Trophoblast cell (in vitro differentiated cells and primary cell): Measurements from ENCODE around the gene RPL21. TPM values are rescaled to one million over a fixed set of nuclear protein-coding genes. Genes with fewer than 3 reads are reported as not detected.
A peak's percentile ranks its signal among the peaks of the same experiment; 100 is the strongest.

ENCODE experiments used
- DNase-seq, 2 donors: peaks; one replicate each; pipeline ENCODE4 v3.0.0-alpha.2; 2016
- H2AFZ ChIP-seq: 2 replicates; pipeline ENCODE4 v1.6.1; 2013; ENCODE audit warnings: low read length, moderate library complexity, mild to moderate bottlenecking; ENCODE audit not compliant: insufficient read depth, poor library complexity
- H2AK5ac ChIP-seq: 2 replicates; pipeline ENCODE4 v1.6.1; 2013; ENCODE audit warnings: mild to moderate bottlenecking, low read length
- H2BK120ac ChIP-seq: 2 replicates; pipeline ENCODE4 v1.6.1; 2013; ENCODE audit warnings: low read length, mild to moderate bottlenecking, moderate library complexity; ENCODE audit not compliant: insufficient read depth, poor library complexity
- H2BK12ac ChIP-seq: 2 replicates; pipeline ENCODE4 v1.6.1; 2013; ENCODE audit warnings: mild to moderate bottlenecking, low read length, moderate library complexity
- H2BK5ac ChIP-seq: 2 replicates; pipeline ENCODE4 v1.6.1; 2013; ENCODE audit warnings: low read length, low read depth, moderate library complexity, mild to moderate bottlenecking; ENCODE audit not compliant: poor library complexity
- H3K14ac ChIP-seq: 2 replicates; pipeline ENCODE4 v1.6.1; 2013; ENCODE audit warnings: mild to moderate bottlenecking, low read length
- H3K18ac ChIP-seq: 2 replicates; pipeline ENCODE4 v1.6.1; 2013; ENCODE audit warnings: mild to moderate bottlenecking, low read length
- H3K23ac ChIP-seq: 2 replicates; pipeline ENCODE4 v1.6.1; 2013; ENCODE audit warnings: low read length
- H3K27ac ChIP-seq: 2 replicates; pipeline ENCODE4 v1.5.1; 2013; ENCODE audit warnings: low read depth, mild to moderate bottlenecking, inconsistent platforms, low read length, moderate library complexity
- H3K27me3 ChIP-seq: 2 replicates; pipeline ENCODE4 v1.6.1; 2013; ENCODE audit warnings: inconsistent platforms, mild to moderate bottlenecking, low read length, moderate library complexity; ENCODE audit not compliant: insufficient read depth
- H3K36me3 ChIP-seq, 2 experiments: 1 replicate in 1 of 2; 2 replicates in 1 of 2; pipeline ENCODE4 v1.6.1; 2013; ENCODE audit warnings: low read length in 2 of 2, mild to moderate bottlenecking in 2 of 2, moderate library complexity in 1 of 2; ENCODE audit not compliant: insufficient read depth in 2 of 2, control insufficient read depth in 1 of 2
- H3K4ac ChIP-seq: 2 replicates; pipeline ENCODE4 v1.6.1; 2013; ENCODE audit warnings: low read depth, mild to moderate bottlenecking, low read length, moderate library complexity
- H3K4me1 ChIP-seq, 2 experiments: 1 replicate in 1 of 2; 2 replicates in 1 of 2; pipeline ENCODE4 v1.6.1; 2013; ENCODE audit warnings: low read length in 2 of 2, mild to moderate bottlenecking in 2 of 2, moderate library complexity in 1 of 2; ENCODE audit not compliant: insufficient read depth in 2 of 2, control insufficient read depth in 1 of 2
- H3K4me2 ChIP-seq: 2 replicates; pipeline ENCODE4 v1.6.1; 2013; ENCODE audit warnings: inconsistent platforms, mild to moderate bottlenecking, low read length, moderate library complexity
- H3K4me3 ChIP-seq: 2 replicates; pipeline ENCODE4 v1.5.1; 2013; ENCODE audit warnings: mild to moderate bottlenecking, low read depth, low read length, inconsistent platforms
- H3K79me1 ChIP-seq: one replicate; pipeline ENCODE4 v1.6.1; 2013; ENCODE audit warnings: low read length
- H3K79me2 ChIP-seq: 2 replicates; pipeline ENCODE4 v1.6.1; 2013; ENCODE audit warnings: low read length, mild to moderate bottlenecking; ENCODE audit not compliant: control insufficient read depth, insufficient read depth, poor library complexity
- H3K9ac ChIP-seq: 2 replicates; pipeline ENCODE4 v1.6.1; 2013; ENCODE audit warnings: mild to moderate bottlenecking, low read length
- H3K9me3 ChIP-seq: 2 replicates; pipeline ENCODE4 v1.6.1; 2013; ENCODE audit warnings: low read depth, mild to moderate bottlenecking, control low read depth, inconsistent platforms, low read length; ENCODE audit not compliant: insufficient read depth
- H4K12ac ChIP-seq: 2 replicates; pipeline ENCODE4 v1.6.1; 2013; ENCODE audit warnings: low read depth, mild to moderate bottlenecking, low read length, moderate library complexity
- H4K8ac ChIP-seq: 2 replicates; pipeline ENCODE4 v1.6.1; 2013; ENCODE audit warnings: low read depth, mild to moderate bottlenecking, low read length, moderate library complexity
- H4K91ac ChIP-seq: one replicate; pipeline ENCODE4 v1.6.1; 2013; ENCODE audit warnings: low read depth, mild to moderate bottlenecking, low read length, moderate library complexity
- WGBS: extraction: QIAGEN DNeasy Blood & Tissue Kit; methylation state at CpG from one replicate; pipeline ENCODE4 v1.1.7; 2013; ENCODE audit warnings: missing lambda C conversion rate; ENCODE audit not compliant: insufficient read length, insufficient coverage; ENCODE audit errors: extremely low coverage; 5-methylcytosine and 5-hydroxymethylcytosine counted together
- polyA plus RNA-seq: library from polyadenylated mRNA; stranded (reverse); fragments of 200-250 nt; gene quantifications from 2 replicates; pipeline ENCODE4 v1.2.3, GENCODE V29; 2013

RPL21 gene
- 1,957 and 1,968 TPM in 2 replicates for polyA plus RNA-seq

DNA sequence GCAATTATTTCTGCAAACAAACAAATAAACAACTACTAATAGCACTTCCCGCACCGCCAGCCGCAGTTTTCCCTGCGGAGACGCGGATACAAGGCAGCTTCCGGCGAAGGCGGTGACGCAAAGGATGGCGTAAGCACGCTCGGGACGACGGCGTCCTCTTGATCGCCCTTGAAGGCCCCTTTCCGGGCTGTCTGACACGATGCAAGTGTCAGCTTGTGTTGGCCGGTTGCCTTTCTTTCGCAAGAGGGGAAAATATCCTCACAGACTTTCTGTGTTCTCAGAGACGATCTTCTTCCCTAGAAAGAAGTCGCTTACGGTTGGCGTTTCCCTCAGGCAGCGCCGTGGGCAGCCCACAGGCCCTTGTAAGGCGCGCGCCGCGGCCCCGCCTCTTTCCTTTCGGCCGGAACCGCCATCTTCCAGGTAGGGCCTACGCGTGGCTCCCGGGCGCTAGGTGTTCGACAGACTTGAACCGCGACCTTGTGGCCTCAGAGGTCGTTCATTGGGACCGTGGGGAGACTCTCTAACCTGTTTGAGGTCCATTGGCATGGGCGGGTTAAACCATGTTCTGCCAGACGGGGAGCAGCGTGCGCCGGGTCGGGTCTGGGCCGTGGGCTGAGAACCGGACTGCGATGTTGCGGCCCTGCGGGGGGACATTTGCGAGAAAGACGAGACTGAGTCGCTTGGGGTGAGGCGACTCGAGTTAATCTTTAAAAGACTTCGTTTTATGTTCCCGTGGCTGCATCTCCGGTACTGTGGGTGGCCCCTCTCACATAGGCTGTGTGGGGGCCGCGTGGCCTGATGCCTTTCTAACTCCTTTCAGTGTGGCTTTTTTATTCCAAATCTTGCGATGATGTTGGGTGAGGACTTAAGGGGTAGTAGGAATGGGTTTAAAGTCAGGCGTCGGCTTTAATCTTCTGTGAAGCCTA, at the start of gene RPL21:
Gene RPL21 (plus strand): TSS at position 393 of the 926 bp plus-strand sequence. CDS start 2,219 bp downstream, outside the sequence.
- peak; percentile 94 to 97 for DNase-seq
- H2BK5ac ChIP-seq: peak within 1 kb of the TSS; percentile 57
- peak within 1 kb of the TSS; percentile 92 for H2AK5ac ChIP-seq
- peak within 1 kb of the TSS; percentile 99 for H3K4ac ChIP-seq
- no peaks in the 10 kb centered on the region for H3K4me1 ChIP-seq
- no CpG with 5 or more reads among the region's 69 CpGs for WGBS
- H3K27me3 ChIP-seq: no peaks in the 10 kb centered on the region
- no peaks in the 10 kb centered on the region for H3K9me3 ChIP-seq
- peak within 1 kb of the TSS; percentile 98 for H3K9ac ChIP-seq
- peak within 1 kb of the TSS; percentile 98 for H3K14ac ChIP-seq
- peaks cover 9% of the 10 kb centered on the region for H3K79me2 ChIP-seq
- H4K12ac ChIP-seq: peak within 1 kb of the TSS; percentile 96
- H3K79me1 ChIP-seq: peaks cover 10% of the 10 kb centered on the region
- no peak within 1 kb of the TSS for H2BK12ac ChIP-seq
- peak within 1 kb of the TSS; percentile 89 for H3K4me2 ChIP-seq
- peak within 1 kb of the TSS; percentile 97 for H3K4me3 ChIP-seq
- peak within 1 kb of the TSS; percentile 94 for H3K18ac ChIP-seq
- H4K91ac ChIP-seq: peak within 1 kb of the TSS; percentile 92
- peaks cover 10 to 14% of the 10 kb centered on the region in 2 experiments for H3K36me3 ChIP-seq
- H2BK120ac ChIP-seq: peak within 1 kb of the TSS; percentile 90
- peak within 1 kb of the TSS; percentile 48 for H2AFZ ChIP-seq
- peak within 1 kb of the TSS; percentile 92 for H4K8ac ChIP-seq
- no peak within 1 kb of the TSS for H3K23ac ChIP-seq
- H3K27ac ChIP-seq: peak within 1 kb of the TSS; percentile 69

DNA sequence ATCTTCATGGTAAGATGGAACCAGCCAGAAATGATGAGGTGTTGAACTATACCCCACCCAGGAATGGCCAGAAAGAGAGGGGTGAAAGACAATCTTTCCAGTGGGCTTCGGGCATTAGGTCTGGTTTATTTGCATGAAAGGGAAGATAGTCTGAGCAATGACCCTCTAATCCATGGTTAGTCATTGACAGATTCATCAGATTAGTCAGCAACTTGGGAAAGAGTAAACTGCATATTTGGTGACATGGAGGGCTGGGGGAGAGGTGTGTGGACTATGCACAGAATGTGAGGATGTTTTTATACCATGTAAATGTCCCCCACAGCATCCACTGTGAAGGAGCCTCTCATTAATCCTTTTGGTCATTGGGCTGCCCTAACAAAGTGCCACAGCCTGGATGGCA, 49.7 kb upstream of the RPL21 start:
- no peak overlapping the region for H2BK5ac ChIP-seq
- no peak overlapping the region for H3K23ac ChIP-seq
- no peak overlapping the region for H3K4me2 ChIP-seq
- no peak overlapping the region for H3K9ac ChIP-seq
- H4K91ac ChIP-seq: no peak overlapping the region
- no peak overlapping the region for H2AK5ac ChIP-seq
- no peaks in the 10 kb centered on the region for H3K9me3 ChIP-seq
- H3K27ac ChIP-seq: no peak overlapping the region
- no peaks in the 10 kb centered on the region for H3K4me1 ChIP-seq
- no peak overlapping the region for H4K12ac ChIP-seq
- no peak overlapping the region for H2BK120ac ChIP-seq
- H3K18ac ChIP-seq: no peak overlapping the region
- no peak overlapping the region for H4K8ac ChIP-seq
- DNase-seq: no peak
- no peaks in the 10 kb centered on the region for H3K27me3 ChIP-seq
- no peak overlapping the region for H3K14ac ChIP-seq
- no CpG with 5 or more reads among the region's 1 CpG for WGBS
- no peaks in the 10 kb centered on the region for H3K36me3 ChIP-seq
- no peak overlapping the region for H2BK12ac ChIP-seq
- H3K79me1 ChIP-seq: no peaks in the 10 kb centered on the region
- H3K79me2 ChIP-seq: no peaks in the 10 kb centered on the region
- H2AFZ ChIP-seq: no peak overlapping the region
- H3K4ac ChIP-seq: no peak overlapping the region
- no peak overlapping the region for H3K4me3 ChIP-seq

DNA sequence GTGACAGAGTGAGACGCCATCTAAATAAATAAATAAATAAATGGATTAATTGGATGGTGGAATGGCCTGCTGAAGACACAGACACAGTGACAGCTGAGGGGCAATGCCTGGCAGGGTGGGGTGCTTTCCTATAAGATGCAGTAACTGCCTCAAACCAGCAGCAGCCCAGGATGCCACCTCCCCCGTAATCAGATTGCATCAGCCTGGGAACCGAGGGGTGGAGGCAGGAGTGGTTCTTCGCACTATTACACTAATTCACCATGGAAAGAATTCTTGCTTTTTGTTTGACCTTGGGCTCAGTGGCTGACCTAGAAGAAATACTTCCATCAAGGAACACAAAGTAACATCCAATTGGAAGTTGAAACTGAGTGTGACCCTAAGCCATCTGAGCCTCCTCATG, 48.2 kb upstream of the RPL21 start:
- Histone ChIP-seq H3K4me2 (no peak overlapping the region), H4K91ac (no peak overlapping the region), H3K23ac (no peak overlapping the region), H3K36me3 (no peaks in the 10 kb centered on the region), H3K27ac (no peak overlapping the region), H2AFZ (no peak overlapping the region), H2BK5ac (no peak overlapping the region), H3K18ac (no peak overlapping the region), H3K79me2 (no peaks in the 10 kb centered on the region), H4K8ac (no peak overlapping the region), H3K4me1 (no peaks in the 10 kb centered on the region), H3K9ac (no peak overlapping the region), H3K27me3 (no peaks in the 10 kb centered on the region), H3K9me3 (no peaks in the 10 kb centered on the region), H3K14ac (no peak overlapping the region), H2BK120ac (no peak overlapping the region), H2BK12ac (no peak overlapping the region), H3K79me1 (no peaks in the 10 kb centered on the region), H2AK5ac (no peak overlapping the region), H4K12ac (no peak overlapping the region), H3K4me3 (no peak overlapping the region), H3K4ac (no peak overlapping the region)
- DNase-seq: no peak
- WGBS: no CpG with 5 or more reads among the region's 4 CpGs

DNA sequence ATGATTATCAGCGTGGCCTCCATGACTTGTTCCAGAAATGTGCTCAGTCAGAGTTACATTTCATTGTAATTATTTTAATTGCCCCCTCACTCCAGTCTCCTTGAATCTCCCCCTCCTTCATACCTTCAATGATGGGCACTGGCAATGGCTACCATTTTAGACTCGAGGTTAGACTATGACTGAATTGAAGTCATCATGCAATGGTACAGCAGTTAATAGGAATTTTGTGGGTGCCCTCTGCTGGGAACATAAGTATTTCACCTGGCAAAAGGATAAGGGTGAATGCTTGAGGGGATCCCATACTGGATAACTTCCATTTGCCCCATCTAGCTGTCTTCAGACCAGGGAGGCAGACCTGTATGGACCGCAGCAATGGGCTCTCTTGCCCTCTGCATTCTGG, 47.5 kb upstream of the RPL21 start:
- no peak overlapping the region for H3K9ac ChIP-seq
- no peaks in the 10 kb centered on the region for H3K79me1 ChIP-seq
- DNase-seq: no peak
- H3K4me2 ChIP-seq: no peak overlapping the region
- H4K8ac ChIP-seq: no peak overlapping the region
- H3K23ac ChIP-seq: no peak overlapping the region
- no peak overlapping the region for H3K18ac ChIP-seq
- no peak overlapping the region for H2AK5ac ChIP-seq
- H3K4me1 ChIP-seq: no peaks in the 10 kb centered on the region
- no peaks in the 10 kb centered on the region for H3K36me3 ChIP-seq
- WGBS: no CpG with 5 or more reads among the region's 3 CpGs
- no peak overlapping the region for H3K14ac ChIP-seq
- H2BK12ac ChIP-seq: no peak overlapping the region
- H4K12ac ChIP-seq: no peak overlapping the region
- H3K79me2 ChIP-seq: no peaks in the 10 kb centered on the region
- H2BK120ac ChIP-seq: no peak overlapping the region
- no peaks in the 10 kb centered on the region for H3K27me3 ChIP-seq
- H2AFZ ChIP-seq: no peak overlapping the region
- H3K27ac ChIP-seq: no peak overlapping the region
- H3K9me3 ChIP-seq: no peaks in the 10 kb centered on the region
- H4K91ac ChIP-seq: no peak overlapping the region
- no peak overlapping the region for H2BK5ac ChIP-seq
- H3K4me3 ChIP-seq: no peak overlapping the region
- H3K4ac ChIP-seq: no peak overlapping the region
